ENCODE measurements around the gene REG4.
"Not testable (repeated sequence)": the region's sequence is repeated elsewhere in the genome, so short reads cannot be mapped to it uniquely, and the experiment has no call there.

The REG4 gene

DNA sequence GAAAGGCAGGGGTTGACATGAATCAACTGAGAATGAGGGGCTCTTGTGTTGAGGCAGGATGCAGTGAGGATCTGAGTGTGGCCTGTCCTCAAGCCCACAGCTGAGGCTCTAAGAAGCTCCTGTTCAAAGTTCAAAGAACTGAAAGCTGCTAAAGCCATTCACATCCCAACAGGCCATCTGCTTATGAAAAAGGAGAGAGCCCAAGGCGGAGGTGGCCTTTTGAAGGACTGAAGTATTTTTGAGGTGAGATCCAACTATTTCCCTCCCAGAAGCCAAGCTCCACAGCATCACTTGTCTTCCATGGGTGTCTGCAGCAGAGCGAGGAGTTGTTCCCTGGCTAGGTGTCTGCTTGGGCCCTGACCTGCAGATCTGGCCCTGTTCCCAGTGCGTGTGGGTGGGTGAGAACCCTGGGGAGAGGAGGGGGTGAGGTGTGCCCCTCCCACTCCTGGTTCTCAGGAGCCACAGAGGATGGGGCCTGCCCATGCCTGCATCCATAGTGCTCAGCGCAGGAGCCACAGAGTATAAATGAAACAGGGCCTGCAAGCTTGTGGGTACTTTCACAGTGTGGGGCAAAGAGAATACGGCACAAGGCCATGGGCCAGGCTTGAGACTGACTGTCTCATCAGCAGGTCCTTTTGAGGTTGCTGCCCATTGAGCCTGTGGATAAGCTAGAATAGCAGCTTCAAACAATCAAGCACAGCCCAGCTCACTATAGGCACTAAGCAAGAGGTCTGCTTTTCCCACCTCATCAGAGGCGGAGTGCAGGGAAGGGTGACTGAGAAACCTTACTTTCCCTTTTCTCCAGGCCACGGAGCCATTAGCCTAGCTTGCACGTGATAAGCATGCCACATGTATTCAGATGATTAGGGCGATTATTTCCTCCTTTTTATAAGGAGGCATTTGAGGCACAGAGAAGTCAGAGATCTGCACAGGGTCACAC is 15.7 kb downstream of the REG4 start:
- no peak overlapping the region for H3K9ac ChIP-seq (ENCODE audit: low read depth in 1 of 2, low read length in 2 of 2)
- H3K4me3 ChIP-seq (ENCODE audit: low read length in 2 of 2), result no peak overlapping the region
- no peak overlapping the region for H3K27ac ChIP-seq (ENCODE audit: low read depth in 2 of 2, low read length in 2 of 2)
- no peaks in the 10 kb centered on the region for H3K9me3 ChIP-seq (ENCODE audit: control insufficient read depth in 2 of 2, low read length in 2 of 2)
- no peaks in the 10 kb centered on the region for H3K27me3 ChIP-seq (ENCODE audit: control insufficient read depth in 2 of 2, insufficient read depth in 2 of 2, low read length in 2 of 2)
- H3K4me1 ChIP-seq (ENCODE audit: control insufficient read depth in 2 of 2, insufficient read depth in 2 of 2, low read length in 2 of 2), result peaks cover 7 to 15% of the 10 kb centered on the region in 2 donors
- H3K36me3 ChIP-seq (ENCODE audit: control insufficient read depth in 2 of 2, insufficient read depth in 2 of 2, low read length in 2 of 2), result no peaks in the 10 kb centered on the region

DNA sequence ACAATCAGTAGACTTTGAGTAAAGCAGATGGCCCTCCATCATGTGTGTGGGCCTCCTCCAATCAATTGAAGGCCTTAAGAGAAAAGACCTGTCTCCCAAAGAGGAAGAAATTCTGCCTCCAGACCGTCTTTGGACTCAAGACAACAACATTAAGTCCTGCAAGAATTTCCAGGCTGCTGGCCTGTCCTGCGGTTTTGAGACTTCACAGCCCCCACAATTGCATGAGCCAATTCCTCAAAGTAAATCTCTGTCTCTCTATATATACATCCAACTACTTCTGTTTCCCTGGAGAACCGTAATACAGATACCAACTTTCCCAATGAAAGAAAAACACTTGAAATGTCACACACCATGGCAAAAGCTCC is 16.4 kb downstream of the REG4 start:
- no peak overlapping the region for H3K9ac ChIP-seq (ENCODE audit: low read depth in 1 of 2, low read length in 2 of 2)
- H3K27ac ChIP-seq (ENCODE audit: low read depth in 2 of 2, low read length in 2 of 2), result no peak overlapping the region
- H3K9me3 ChIP-seq (ENCODE audit: control insufficient read depth in 2 of 2, low read length in 2 of 2), result no peaks in the 10 kb centered on the region

DNA sequence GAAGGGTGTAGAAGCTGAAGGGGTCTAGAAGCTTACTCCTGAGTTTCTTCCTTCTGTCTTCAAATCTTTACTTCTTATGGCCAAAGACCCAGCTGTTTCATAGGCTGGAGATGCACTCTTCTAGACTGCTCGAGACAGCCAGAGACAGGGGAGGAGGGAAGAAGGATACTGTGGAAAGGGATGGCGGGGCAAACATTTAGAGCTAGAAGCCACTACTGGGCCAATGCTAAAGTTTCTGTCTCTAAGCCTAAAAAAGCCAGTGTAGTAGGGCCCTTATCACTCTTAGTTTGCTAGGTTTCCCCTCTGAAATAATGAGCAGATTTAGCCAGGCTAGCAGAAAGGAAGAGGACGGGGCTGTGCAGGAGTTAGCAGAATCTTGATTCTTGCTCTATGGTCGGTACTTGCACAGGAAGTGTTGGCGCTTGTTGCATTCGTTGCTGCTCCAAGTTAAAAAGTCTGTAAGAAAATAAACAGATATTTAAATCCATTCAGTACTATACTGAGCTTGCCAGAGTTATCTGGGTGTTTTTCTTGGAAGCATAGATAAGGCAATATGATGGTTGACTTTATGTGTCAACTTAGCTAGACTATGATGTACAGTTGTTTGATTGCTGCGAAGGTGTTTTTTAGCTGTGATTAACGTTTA is 16.9 kb downstream of the REG4 start:
- no peak overlapping the region for H3K27ac ChIP-seq (ENCODE audit: low read depth in 2 of 2, low read length in 2 of 2)
- no peaks in the 10 kb centered on the region for H3K27me3 ChIP-seq (ENCODE audit: control insufficient read depth in 2 of 2, insufficient read depth in 2 of 2, low read length in 2 of 2)
- no peak overlapping the region for H3K4me3 ChIP-seq (ENCODE audit: low read length in 2 of 2)
- H3K9me3 ChIP-seq (ENCODE audit: control insufficient read depth in 2 of 2, low read length in 2 of 2), result no peaks in the 10 kb centered on the region
- H3K36me3 ChIP-seq (ENCODE audit: control insufficient read depth in 2 of 2, insufficient read depth in 2 of 2, low read length in 2 of 2), result no peaks in the 10 kb centered on the region
- H3K9ac ChIP-seq (ENCODE audit: low read depth in 1 of 2, low read length in 2 of 2), result no peak overlapping the region
- peaks cover 12 to 21% of the 10 kb centered on the region in 2 donors for H3K4me1 ChIP-seq (ENCODE audit: control insufficient read depth in 2 of 2, insufficient read depth in 2 of 2, low read length in 2 of 2)

More for the DNA sequence above, 16.4 kb downstream of the REG4 start:
- H3K27me3 ChIP-seq (ENCODE audit: control insufficient read depth in 2 of 2, insufficient read depth in 2 of 2, low read length in 2 of 2), result no peaks in the 10 kb centered on the region
- peaks cover 11 to 21% of the 10 kb centered on the region in 2 donors for H3K4me1 ChIP-seq (ENCODE audit: control insufficient read depth in 2 of 2, insufficient read depth in 2 of 2, low read length in 2 of 2)
- H3K36me3 ChIP-seq (ENCODE audit: control insufficient read depth in 2 of 2, insufficient read depth in 2 of 2, low read length in 2 of 2), result no peaks in the 10 kb centered on the region
- H3K4me3 ChIP-seq (ENCODE audit: low read length in 2 of 2), result no peak overlapping the region

DNA sequence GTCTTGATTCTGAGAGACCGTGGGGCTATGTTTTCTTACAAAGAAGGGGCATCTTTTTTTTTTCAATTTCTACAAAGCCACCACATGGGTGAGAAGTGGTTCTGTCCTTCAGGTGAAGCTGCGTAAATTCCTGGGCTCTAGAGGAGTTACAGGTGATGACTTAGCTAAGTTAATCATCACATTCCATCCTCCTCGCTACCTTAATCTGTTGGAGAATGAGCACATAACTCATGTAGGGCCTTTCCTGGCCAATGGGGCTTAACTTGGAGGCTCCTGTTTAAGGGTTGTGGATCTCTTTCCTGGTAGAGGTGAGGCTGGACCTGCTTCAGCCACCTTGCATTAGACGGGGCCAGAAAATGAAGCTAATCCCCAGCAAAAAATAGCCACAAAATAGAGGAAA is 19.9 kb downstream of the REG4 start:
- Histone ChIP-seq H3K27ac (ENCODE audit: low read depth in 2 of 2, low read length in 2 of 2) (peak overlapping the region; percentile 76 to 89), H3K9ac (ENCODE audit: low read depth in 1 of 2, low read length in 2 of 2) (no peak overlapping the region), H3K36me3 (ENCODE audit: control insufficient read depth in 2 of 2, insufficient read depth in 2 of 2, low read length in 2 of 2) (no peaks in the 10 kb centered on the region), H3K27me3 (ENCODE audit: control insufficient read depth in 2 of 2, insufficient read depth in 2 of 2, low read length in 2 of 2) (no peaks in the 10 kb centered on the region), H3K4me3 (ENCODE audit: low read length in 2 of 2) (no peak overlapping the region), H3K9me3 (ENCODE audit: control insufficient read depth in 2 of 2, low read length in 2 of 2) (no peaks in the 10 kb centered on the region), H3K4me1 (ENCODE audit: control insufficient read depth in 2 of 2, insufficient read depth in 2 of 2, low read length in 2 of 2) (peaks cover 12 to 28% of the 10 kb centered on the region in 2 donors)

DNA sequence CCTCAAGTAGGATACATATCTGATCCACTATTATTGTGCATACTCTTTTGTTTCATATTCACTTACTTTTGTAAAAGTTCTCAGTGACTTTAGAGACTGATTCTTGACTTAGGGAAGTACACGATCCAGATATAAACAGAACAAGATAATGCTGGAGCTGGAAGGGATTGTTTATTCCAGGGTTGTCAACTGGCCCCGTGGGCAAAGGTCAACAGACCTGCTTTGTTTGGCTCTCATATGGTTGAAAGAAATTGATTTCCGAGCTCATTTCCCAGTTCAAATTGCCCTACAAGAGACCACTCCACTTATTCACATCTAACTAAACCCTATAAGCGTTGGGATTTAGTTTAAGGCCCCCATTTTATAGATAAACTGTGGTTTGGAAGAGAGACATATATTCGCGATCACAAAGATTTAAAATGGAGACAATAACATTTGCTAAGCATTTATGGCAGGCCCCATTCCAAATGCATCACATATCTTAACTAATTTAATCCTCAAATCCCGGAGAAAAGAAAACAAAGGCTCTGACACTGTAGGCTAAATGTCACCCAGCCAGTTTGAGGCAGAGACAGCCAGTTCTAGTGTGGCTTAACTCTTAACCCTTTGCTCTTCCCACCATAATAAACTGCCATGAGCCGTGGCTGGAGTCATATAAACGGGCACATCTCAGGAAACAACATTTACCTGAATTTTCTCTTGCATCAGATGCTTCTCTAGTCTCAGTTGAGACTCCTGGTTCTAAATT is 20.6 kb downstream of the REG4 start:
- Histone ChIP-seq H3K9ac (ENCODE audit: low read depth in 1 of 2, low read length in 2 of 2) (no peak overlapping the region), H3K9me3 (ENCODE audit: control insufficient read depth in 2 of 2, low read length in 2 of 2) (no peaks in the 10 kb centered on the region), H3K27me3 (ENCODE audit: control insufficient read depth in 2 of 2, insufficient read depth in 2 of 2, low read length in 2 of 2) (no peaks in the 10 kb centered on the region), H3K36me3 (ENCODE audit: control insufficient read depth in 2 of 2, insufficient read depth in 2 of 2, low read length in 2 of 2) (no peaks in the 10 kb centered on the region), H3K4me1 (ENCODE audit: control insufficient read depth in 2 of 2, insufficient read depth in 2 of 2, low read length in 2 of 2) (peaks cover 12 to 28% of the 10 kb centered on the region in 2 donors), H3K27ac (ENCODE audit: low read depth in 2 of 2, low read length in 2 of 2) (peak overlapping the region; percentile 76 to 89), H3K4me3 (ENCODE audit: low read length in 2 of 2) (peak overlapping the region in 1 of 2 donors; percentile 8)

DNA sequence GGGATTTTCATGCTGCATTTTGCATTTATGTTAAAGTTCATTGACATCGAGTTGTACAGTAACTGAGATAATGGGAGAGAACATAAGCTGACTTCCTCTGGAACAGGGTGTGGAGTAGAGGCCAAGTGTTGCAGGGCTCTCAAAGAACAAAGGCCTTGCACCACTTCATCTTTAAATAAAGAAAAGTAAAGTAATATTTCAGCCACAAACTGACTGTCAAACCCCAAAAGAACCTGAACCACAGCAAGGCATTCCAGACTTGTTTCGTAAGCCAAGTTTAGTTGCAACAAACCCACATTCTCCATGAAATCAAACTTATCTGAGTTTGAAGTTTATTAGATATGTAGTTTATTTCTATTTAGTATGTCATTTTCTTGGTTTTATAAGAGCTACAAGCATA is 23.5 kb downstream of the REG4 start:
- Histone ChIP-seq H3K4me3 (ENCODE audit: low read length in 2 of 2) (no peak overlapping the region), H3K9ac (ENCODE audit: low read depth in 1 of 2, low read length in 2 of 2) (peak overlapping the region in 1 of 2 donors; percentile 2), H3K27me3 (ENCODE audit: control insufficient read depth in 2 of 2, insufficient read depth in 2 of 2, low read length in 2 of 2) (no peaks in the 10 kb centered on the region), H3K9me3 (ENCODE audit: control insufficient read depth in 2 of 2, low read length in 2 of 2) (no peaks in the 10 kb centered on the region), H3K36me3 (ENCODE audit: control insufficient read depth in 2 of 2, insufficient read depth in 2 of 2, low read length in 2 of 2) (no peaks in the 10 kb centered on the region), H3K4me1 (ENCODE audit: control insufficient read depth in 2 of 2, insufficient read depth in 2 of 2, low read length in 2 of 2) (peaks cover 14 to 40% of the 10 kb centered on the region in 2 donors), H3K27ac (ENCODE audit: low read depth in 2 of 2, low read length in 2 of 2) (peak overlapping the region; percentile 18 to 69)

DNA sequence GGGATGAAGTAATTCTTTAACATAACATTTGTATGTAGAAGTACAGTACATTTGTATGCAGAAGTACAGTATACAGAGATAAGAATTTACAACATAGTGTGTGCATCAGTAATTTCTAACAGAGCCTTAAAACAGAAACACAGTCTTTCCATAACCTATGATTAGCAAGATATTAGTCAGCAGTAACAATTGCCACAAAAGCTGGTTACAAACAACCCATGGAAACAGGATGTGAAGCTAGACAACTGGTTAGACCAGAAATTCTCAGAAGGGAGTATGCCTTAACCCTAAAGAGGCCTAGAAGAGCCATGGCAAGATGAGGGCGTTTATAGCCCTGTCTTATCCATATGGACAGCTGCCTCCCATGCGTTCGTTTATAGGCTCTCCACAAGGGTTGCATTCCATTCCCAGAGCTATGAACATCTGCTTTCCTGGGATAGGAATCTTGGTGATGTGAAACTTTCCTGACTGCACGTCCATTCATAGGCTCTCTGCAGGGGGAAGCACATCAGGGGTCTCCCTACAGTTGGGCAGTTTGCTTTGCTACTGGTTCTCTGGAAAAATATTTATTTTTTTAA is 24.7 kb downstream of the REG4 start:
- H3K36me3 ChIP-seq (ENCODE audit: control insufficient read depth in 2 of 2, insufficient read depth in 2 of 2, low read length in 2 of 2); H3K4me3 ChIP-seq (ENCODE audit: low read length in 2 of 2); H3K9me3 ChIP-seq (ENCODE audit: control insufficient read depth in 2 of 2, low read length in 2 of 2); H3K9ac ChIP-seq (ENCODE audit: low read depth in 1 of 2, low read length in 2 of 2); H3K27me3 ChIP-seq (ENCODE audit: control insufficient read depth in 2 of 2, insufficient read depth in 2 of 2, low read length in 2 of 2): not testable (repeated sequence)
- Histone ChIP-seq H3K27ac (ENCODE audit: low read depth in 2 of 2, low read length in 2 of 2) (peak overlapping the region in 1 of 2 donors; percentile 15), H3K4me1 (ENCODE audit: control insufficient read depth in 2 of 2, insufficient read depth in 2 of 2, low read length in 2 of 2) (peaks cover 14 to 43% of the 10 kb centered on the region in 2 donors)

DNA sequence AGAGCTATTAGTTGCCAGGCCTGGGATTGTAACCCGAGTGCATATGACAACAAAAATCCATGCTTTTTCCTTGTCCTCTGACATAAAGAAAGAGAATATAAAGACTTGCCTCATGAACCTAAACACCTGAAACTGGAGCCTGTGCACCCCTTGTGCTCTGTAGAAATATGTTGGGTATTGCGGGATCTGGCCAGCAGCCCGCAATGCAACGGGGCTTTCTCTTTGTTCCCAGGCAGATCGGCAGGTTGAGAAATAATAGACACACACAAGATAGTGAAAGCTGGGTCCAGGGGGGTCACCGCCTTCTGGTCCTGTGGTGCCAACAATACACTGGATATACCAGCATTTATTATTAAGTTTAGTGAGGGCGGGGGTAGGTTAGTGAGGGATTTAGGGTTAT is 25.2 kb downstream of the REG4 start:
- not testable (repeated sequence) for H3K9me3 ChIP-seq (ENCODE audit: control insufficient read depth in 2 of 2, low read length in 2 of 2); H3K27me3 ChIP-seq (ENCODE audit: control insufficient read depth in 2 of 2, insufficient read depth in 2 of 2, low read length in 2 of 2); H3K27ac ChIP-seq (ENCODE audit: low read depth in 2 of 2, low read length in 2 of 2); H3K4me3 ChIP-seq (ENCODE audit: low read length in 2 of 2); H3K9ac ChIP-seq (ENCODE audit: low read depth in 1 of 2, low read length in 2 of 2); H3K36me3 ChIP-seq (ENCODE audit: control insufficient read depth in 2 of 2, insufficient read depth in 2 of 2, low read length in 2 of 2)
- H3K4me1 ChIP-seq (ENCODE audit: control insufficient read depth in 2 of 2, insufficient read depth in 2 of 2, low read length in 2 of 2), result peaks cover 10 to 40% of the 10 kb centered on the region in 2 donors

DNA sequence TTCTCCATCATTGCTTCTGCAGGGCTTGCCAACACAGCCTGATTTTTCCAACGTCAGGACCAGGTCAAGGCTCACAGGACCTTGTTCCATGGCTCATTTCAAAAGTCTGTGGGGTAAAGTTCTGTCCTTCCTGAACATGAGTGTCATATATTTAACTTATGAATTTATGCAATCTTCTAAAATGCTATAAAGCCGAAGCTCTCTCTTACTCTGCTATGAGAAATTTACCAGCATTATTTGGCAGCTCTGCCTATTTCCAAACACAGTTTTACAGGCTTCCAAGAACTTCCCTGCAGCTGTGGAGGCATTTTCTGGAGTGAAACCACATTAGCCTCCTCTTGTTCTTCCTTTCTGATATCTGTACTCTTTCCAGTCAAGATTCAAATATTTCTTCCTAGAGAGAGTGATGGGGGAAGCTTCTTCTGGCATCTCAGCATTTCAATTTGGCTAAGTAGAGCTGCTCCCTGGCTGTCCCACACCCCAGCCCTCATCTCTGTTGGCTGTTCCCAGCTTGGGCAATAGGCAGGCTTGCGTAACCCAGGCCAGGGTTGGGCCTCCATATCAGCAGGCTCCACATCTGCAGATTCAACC is 27.0 kb downstream of the REG4 start:
- H3K4me3 ChIP-seq (ENCODE audit: low read length in 2 of 2), result no peak overlapping the region

More for the DNA sequence above, 27.0 kb downstream of the REG4 start:
- Histone ChIP-seq H3K4me1 (ENCODE audit: control insufficient read depth in 2 of 2, insufficient read depth in 2 of 2, low read length in 2 of 2) (peaks cover 8 to 45% of the 10 kb centered on the region in 2 donors), H3K36me3 (ENCODE audit: control insufficient read depth in 2 of 2, insufficient read depth in 2 of 2, low read length in 2 of 2) (no peaks in the 10 kb centered on the region), H3K27ac (ENCODE audit: low read depth in 2 of 2, low read length in 2 of 2) (peak overlapping the region in 1 of 2 donors; percentile 40), H3K9ac (ENCODE audit: low read depth in 1 of 2, low read length in 2 of 2) (peak overlapping the region in 1 of 2 donors; percentile 7), H3K9me3 (ENCODE audit: control insufficient read depth in 2 of 2, low read length in 2 of 2) (no peaks in the 10 kb centered on the region), H3K27me3 (ENCODE audit: control insufficient read depth in 2 of 2, insufficient read depth in 2 of 2, low read length in 2 of 2) (no peaks in the 10 kb centered on the region)
